ENCODE measurements around the gene CRLF3.

- TF ChIP-seq POLR2AphosphoS5 (IDR thresholded peaks at IDR 0.05; ENCODE audit: low read depth, low read length) (no peak), TCF7L2 (IDR thresholded peaks at IDR 0.05; ENCODE audit: low read depth, low read length) (no peak), CTCF (IDR thresholded peaks at IDR 0.05) (no peak), SIN3A (IDR thresholded peaks at IDR 0.05; ENCODE audit: borderline replicate concordance, insufficient read depth, low read depth, low read length) (no peak), REST (IDR thresholded peaks at IDR 0.05; ENCODE audit: insufficient read depth in 1 of 2, low read depth in 2 of 2, low read length in 1 of 2) (no peak)
Observed at GRCh38 chr17:30840771-30841170, 16.3 kb upstream of the CRLF3 start.

Data from Panc1 (cell line).